Stimulated activated CD8-positive, alpha-beta memory T cell treated with anti-CD3 and anti-CD28 coated beads, Interleukin-15, amount 100 ng/mL, for 24 hours (primary cell): ENCODE data around the gene SLC66A2.

ENCODE experiments used
- DNase-seq: peaks from one replicate; pipeline ENCODE4 v3.0.0-alpha.2; 2020; ENCODE audit warnings: low read depth

Gene SLC66A2

GRCh38 chr18:79917853-79918614 is 33.4 kb downstream of the SLC66A2 start:
- DNase-seq, result no peak

GRCh38 chr18:79917169-79917852 is 34.1 kb downstream of the SLC66A2 start:
- no peak for DNase-seq

- no peak for DNase-seq
Measured at GRCh38 chr18:79916546-79917168, 34.8 kb downstream of the SLC66A2 start.

- DNase-seq, result no peak
Measured at GRCh38 chr18:79916128-79916494, 35.3 kb downstream of the SLC66A2 start.

- DNase-seq, result no peak
Measured at GRCh38 chr18:79915161-79916127, 36.0 kb downstream of the SLC66A2 start.

GRCh38 chr18:79914614-79915160 is 36.8 kb downstream of the SLC66A2 start:
- DNase-seq, result no peak

GRCh38 chr18:79912994-79913831 is 38.2 kb downstream of the SLC66A2 start:
- no peak for DNase-seq

- DNase-seq, result no peak
Measured at GRCh38 chr18:79912409-79912991, 39.0 kb downstream of the SLC66A2 start.

- no peak for DNase-seq
Measured at GRCh38 chr18:79911344-79912270, 39.8 kb downstream of the SLC66A2 start.

GRCh38 chr18:79910563-79911343 is 40.7 kb downstream of the SLC66A2 start:
- no peak for DNase-seq

GRCh38 chr18:79906706-79907105 is 44.7 kb downstream of the SLC66A2 start:
- no peak for DNase-seq

GRCh38 chr18:79905993-79906392 is 45.5 kb downstream of the SLC66A2 start:
- DNase-seq, result no peak

- no peak for DNase-seq
Measured at GRCh38 chr18:79905389-79905911, 46.0 kb downstream of the SLC66A2 start.

- no peak for DNase-seq
Measured at GRCh38 chr18:79904357-79905147, 46.9 kb downstream of the SLC66A2 start.

- DNase-seq, result no peak
Measured at GRCh38 chr18:79903787-79904356, 47.6 kb downstream of the SLC66A2 start.

- DNase-seq, result no peak
Measured at GRCh38 chr18:79903071-79903635, 48.3 kb downstream of the SLC66A2 start.

GRCh38 chr18:79902640-79903039 is 48.8 kb downstream of the SLC66A2 start:
- DNase-seq, result no peak
